ENCODE measurements around the gene FLRT2.

FLRT2 gene

GRCh38 chr14:85562630-85563029 is 32.7 kb downstream of the FLRT2 start:
- Histone ChIP-seq H3K27me3 (ENCODE audit: control insufficient read depth, insufficient read depth, low read length, poor library complexity, severe bottlenecking) (no peaks in the 10 kb centered on the region), H3K36me3 (ENCODE audit: control insufficient read depth, insufficient read depth, low read length) (no peaks in the 10 kb centered on the region), H3K4me1 (ENCODE audit: control insufficient read depth, insufficient read depth, low read length) (no peaks in the 10 kb centered on the region), H3K27ac (ENCODE audit: insufficient read depth, low read depth, low read length, poor library complexity, severe bottlenecking) (no peak overlapping the region), H3K9me3 (ENCODE audit: control insufficient read depth, low read length) (no peaks in the 10 kb centered on the region), H3K4me3 (ENCODE audit: insufficient read depth, low read depth, low read length) (no peak overlapping the region)
- WGBS, 2 experiments: 96 to 99% methylated on average over 4 to 5 of the region's 5 CpGs

- H3K4me3 ChIP-seq (ENCODE audit: insufficient read depth, low read depth, low read length): no peak overlapping the region
- no peaks in the 10 kb centered on the region for H3K36me3 ChIP-seq (ENCODE audit: control insufficient read depth, insufficient read depth, low read length)
- H3K9me3 ChIP-seq (ENCODE audit: control insufficient read depth, low read length): no peaks in the 10 kb centered on the region
- no peak overlapping the region for H3K27ac ChIP-seq (ENCODE audit: insufficient read depth, low read depth, low read length, poor library complexity, severe bottlenecking)
- WGBS, 2 experiments: 89 to 92% methylated on average over 2 of the region's 3 CpGs
- no peaks in the 10 kb centered on the region for H3K27me3 ChIP-seq (ENCODE audit: control insufficient read depth, insufficient read depth, low read length, poor library complexity, severe bottlenecking)
- H3K4me1 ChIP-seq (ENCODE audit: control insufficient read depth, insufficient read depth, low read length): peaks cover 14% of the 10 kb centered on the region
These were observed 35.0 kb downstream of the FLRT2 start for GRCh38 chr14:85564841-85565527.

- Histone ChIP-seq H3K27me3 (ENCODE audit: control insufficient read depth, insufficient read depth, low read length, poor library complexity, severe bottlenecking) (no peaks in the 10 kb centered on the region), H3K36me3 (ENCODE audit: control insufficient read depth, insufficient read depth, low read length) (no peaks in the 10 kb centered on the region), H3K4me1 (ENCODE audit: control insufficient read depth, insufficient read depth, low read length) (peaks cover 14% of the 10 kb centered on the region), H3K4me3 (ENCODE audit: insufficient read depth, low read depth, low read length) (no peak overlapping the region), H3K27ac (ENCODE audit: insufficient read depth, low read depth, low read length, poor library complexity, severe bottlenecking) (no peak overlapping the region), H3K9me3 (ENCODE audit: control insufficient read depth, low read length) (no peaks in the 10 kb centered on the region)
- 85 to 96% methylated on average over 3 of the region's 3 CpGs for WGBS, 2 experiments
These were observed 35.9 kb downstream of the FLRT2 start for GRCh38 chr14:85565862-85566296.

GRCh38 chr14:85566603-85567002 is 36.7 kb downstream of the FLRT2 start:
- no peaks in the 10 kb centered on the region for H3K27me3 ChIP-seq (ENCODE audit: control insufficient read depth, insufficient read depth, low read length, poor library complexity, severe bottlenecking)
- no peak overlapping the region for H3K27ac ChIP-seq (ENCODE audit: insufficient read depth, low read depth, low read length, poor library complexity, severe bottlenecking)
- H3K4me3 ChIP-seq (ENCODE audit: insufficient read depth, low read depth, low read length): no peak overlapping the region
- peaks cover 14% of the 10 kb centered on the region for H3K4me1 ChIP-seq (ENCODE audit: control insufficient read depth, insufficient read depth, low read length)
- no peaks in the 10 kb centered on the region for H3K9me3 ChIP-seq (ENCODE audit: control insufficient read depth, low read length)
- WGBS, 2 experiments: 83 to 91% methylated on average over 1 to 3 of the region's 4 CpGs
- no peaks in the 10 kb centered on the region for H3K36me3 ChIP-seq (ENCODE audit: control insufficient read depth, insufficient read depth, low read length)

- Histone ChIP-seq H3K36me3 (ENCODE audit: control insufficient read depth, insufficient read depth, low read length) (no peaks in the 10 kb centered on the region), H3K27me3 (ENCODE audit: control insufficient read depth, insufficient read depth, low read length, poor library complexity, severe bottlenecking) (no peaks in the 10 kb centered on the region), H3K9me3 (ENCODE audit: control insufficient read depth, low read length) (no peaks in the 10 kb centered on the region), H3K4me3 (ENCODE audit: insufficient read depth, low read depth, low read length) (no peak overlapping the region), H3K4me1 (ENCODE audit: control insufficient read depth, insufficient read depth, low read length) (peaks cover 23% of the 10 kb centered on the region), H3K27ac (ENCODE audit: insufficient read depth, low read depth, low read length, poor library complexity, severe bottlenecking) (no peak overlapping the region)
- WGBS, 2 experiments: 89 to 90% methylated on average over 2 of the region's 2 CpGs
These were observed 42.1 kb downstream of the FLRT2 start for GRCh38 chr14:85572011-85572410.

- H3K27ac ChIP-seq (ENCODE audit: insufficient read depth, low read depth, low read length, poor library complexity, severe bottlenecking): no peak overlapping the region
- no peaks in the 10 kb centered on the region for H3K27me3 ChIP-seq (ENCODE audit: control insufficient read depth, insufficient read depth, low read length, poor library complexity, severe bottlenecking)
- H3K4me1 ChIP-seq (ENCODE audit: control insufficient read depth, insufficient read depth, low read length): peaks cover 23% of the 10 kb centered on the region
- H3K9me3 ChIP-seq (ENCODE audit: control insufficient read depth, low read length): no peaks in the 10 kb centered on the region
- H3K36me3 ChIP-seq (ENCODE audit: control insufficient read depth, insufficient read depth, low read length): no peaks in the 10 kb centered on the region
- no peak overlapping the region for H3K4me3 ChIP-seq (ENCODE audit: insufficient read depth, low read depth, low read length)
These were observed 42.9 kb downstream of the FLRT2 start for GRCh38 chr14:85572845-85573244.

- Histone ChIP-seq H3K27ac (ENCODE audit: insufficient read depth, low read depth, low read length, poor library complexity, severe bottlenecking) (no peak overlapping the region), H3K4me1 (ENCODE audit: control insufficient read depth, insufficient read depth, low read length) (peaks cover 22% of the 10 kb centered on the region)
These were observed 43.5 kb downstream of the FLRT2 start for GRCh38 chr14:85573406-85573805.

GRCh38 chr14:85574853-85575616 is 45.1 kb downstream of the FLRT2 start:
- 82 to 89% methylated on average over 3 of the region's 3 CpGs for WGBS, 2 experiments
- Histone ChIP-seq H3K27me3 (ENCODE audit: control insufficient read depth, insufficient read depth, low read length, poor library complexity, severe bottlenecking) (no peaks in the 10 kb centered on the region), H3K4me1 (ENCODE audit: control insufficient read depth, insufficient read depth, low read length) (peaks cover 9% of the 10 kb centered on the region), H3K4me3 (ENCODE audit: insufficient read depth, low read depth, low read length) (no peak overlapping the region), H3K36me3 (ENCODE audit: control insufficient read depth, insufficient read depth, low read length) (no peaks in the 10 kb centered on the region), H3K27ac (ENCODE audit: insufficient read depth, low read depth, low read length, poor library complexity, severe bottlenecking) (no peak overlapping the region), H3K9me3 (ENCODE audit: control insufficient read depth, low read length) (no peaks in the 10 kb centered on the region)

More at GRCh38 chr14:85573406-85573805, 43.5 kb downstream of the FLRT2 start:
- H3K9me3 ChIP-seq (ENCODE audit: control insufficient read depth, low read length): no peaks in the 10 kb centered on the region
- 90% methylated on average over 3 of the region's 4 CpGs for WGBS, 2 experiments
- no peaks in the 10 kb centered on the region for H3K36me3 ChIP-seq (ENCODE audit: control insufficient read depth, insufficient read depth, low read length)
- no peaks in the 10 kb centered on the region for H3K27me3 ChIP-seq (ENCODE audit: control insufficient read depth, insufficient read depth, low read length, poor library complexity, severe bottlenecking)
- no peak overlapping the region for H3K4me3 ChIP-seq (ENCODE audit: insufficient read depth, low read depth, low read length)

- peaks cover 9% of the 10 kb centered on the region for H3K4me1 ChIP-seq (ENCODE audit: control insufficient read depth, insufficient read depth, low read length)
- H3K4me3 ChIP-seq (ENCODE audit: insufficient read depth, low read depth, low read length): no peak overlapping the region
- H3K9me3 ChIP-seq (ENCODE audit: control insufficient read depth, low read length): no peaks in the 10 kb centered on the region
- 21 to 29% methylated on average over 1 of the region's 1 CpG for WGBS, 2 experiments
- no peak overlapping the region for H3K27ac ChIP-seq (ENCODE audit: insufficient read depth, low read depth, low read length, poor library complexity, severe bottlenecking)
- H3K36me3 ChIP-seq (ENCODE audit: control insufficient read depth, insufficient read depth, low read length): no peaks in the 10 kb centered on the region
- H3K27me3 ChIP-seq (ENCODE audit: control insufficient read depth, insufficient read depth, low read length, poor library complexity, severe bottlenecking): no peaks in the 10 kb centered on the region
These were observed 45.6 kb downstream of the FLRT2 start for GRCh38 chr14:85575617-85575898.

GRCh38 chr14:85576218-85576617 is 46.3 kb downstream of the FLRT2 start:
- 70 to 82% methylated on average over 3 of the region's 3 CpGs for WGBS, 2 experiments
- H3K27me3 ChIP-seq (ENCODE audit: control insufficient read depth, insufficient read depth, low read length, poor library complexity, severe bottlenecking): no peaks in the 10 kb centered on the region
- H3K9me3 ChIP-seq (ENCODE audit: control insufficient read depth, low read length): no peaks in the 10 kb centered on the region
- no peak overlapping the region for H3K27ac ChIP-seq (ENCODE audit: insufficient read depth, low read depth, low read length, poor library complexity, severe bottlenecking)
- H3K36me3 ChIP-seq (ENCODE audit: control insufficient read depth, insufficient read depth, low read length): no peaks in the 10 kb centered on the region
- H3K4me1 ChIP-seq (ENCODE audit: control insufficient read depth, insufficient read depth, low read length): peaks cover 9% of the 10 kb centered on the region
- H3K4me3 ChIP-seq (ENCODE audit: insufficient read depth, low read depth, low read length): no peak overlapping the region
